IPS-NIHi7 (cell line): ENCODE measurements around the gene FNIP1.
"Not testable (repeated sequence)": the region's sequence is repeated elsewhere in the genome, so short reads cannot be mapped to it uniquely, and the experiment has no call there.

Experiments used
- DNase-seq: peaks from one replicate; pipeline ENCODE4 v3.0.0; 2012; ENCODE audit warnings: mixed read lengths; ENCODE audit errors: extremely low spot score

FNIP1 gene

GRCh38 chr5:131786900-131787692 is 9.7 kb downstream of the FNIP1 start:
- DNase-seq: no peak

GRCh38 chr5:131786036-131786435 is 10.8 kb downstream of the FNIP1 start:
- DNase-seq: no peak

- DNase-seq: no peak
Measured at GRCh38 chr5:131783874-131784273, 12.9 kb downstream of the FNIP1 start.

GRCh38 chr5:131783357-131783756 is 13.5 kb downstream of the FNIP1 start:
- DNase-seq: no peak

- DNase-seq: no peak
Measured at GRCh38 chr5:131782717-131783116, 14.1 kb downstream of the FNIP1 start.

GRCh38 chr5:131778141-131778540 is 18.7 kb downstream of the FNIP1 start:
- DNase-seq: not testable (repeated sequence)

- DNase-seq: no peak
Measured at GRCh38 chr5:131776450-131776849, 20.4 kb downstream of the FNIP1 start.

GRCh38 chr5:131774652-131775367 is 22.0 kb downstream of the FNIP1 start:
- no peak for DNase-seq

- DNase-seq: no peak
Measured at GRCh38 chr5:131773805-131774204, 23.0 kb downstream of the FNIP1 start.

- DNase-seq: no peak
Measured at GRCh38 chr5:131771692-131772091, 25.1 kb downstream of the FNIP1 start.

- DNase-seq: no peak
Measured at GRCh38 chr5:131769961-131770360, 26.9 kb downstream of the FNIP1 start.

GRCh38 chr5:131769336-131769735 is 27.5 kb downstream of the FNIP1 start:
- DNase-seq: no peak

GRCh38 chr5:131767891-131768290 is 28.9 kb downstream of the FNIP1 start:
- DNase-seq: no peak

- no peak for DNase-seq
Measured at GRCh38 chr5:131766689-131767088, 30.1 kb downstream of the FNIP1 start.

- no peak for DNase-seq
Measured at GRCh38 chr5:131765261-131765660, 31.6 kb downstream of the FNIP1 start.

- DNase-seq: no peak
Measured at GRCh38 chr5:131763968-131764367, 32.8 kb downstream of the FNIP1 start.

GRCh38 chr5:131760793-131761192 is 36.0 kb downstream of the FNIP1 start:
- no peak for DNase-seq

GRCh38 chr5:131759704-131760103 is 37.1 kb downstream of the FNIP1 start:
- no peak for DNase-seq

- DNase-seq: no peak
Measured at GRCh38 chr5:131758520-131758900, 38.3 kb downstream of the FNIP1 start.

GRCh38 chr5:131757830-131758519 is 38.8 kb downstream of the FNIP1 start:
- no peak for DNase-seq

GRCh38 chr5:131756942-131757341 is 39.9 kb downstream of the FNIP1 start:
- no peak for DNase-seq

GRCh38 chr5:131754363-131754762 is 42.5 kb downstream of the FNIP1 start:
- DNase-seq: no peak

- DNase-seq: no peak
Measured at GRCh38 chr5:131751506-131751905, 45.3 kb downstream of the FNIP1 start.
